Suprapubic skin (tissue), 4 donors: ENCODE measurements around the gene FAAP24. TPM values are rescaled to one million over a fixed set of nuclear protein-coding genes. Genes with fewer than 3 reads are reported as not detected.
"Not testable (repeated sequence)": the region's sequence is repeated elsewhere in the genome, so short reads cannot be mapped to it uniquely, and the experiment has no call there.

ENCODE experiments used
- DNase-seq, 2 donors: peaks; one replicate each; pipeline ENCODE4 v3.0.0-alpha.2; 2019; ENCODE audit warnings: low spot score in 2 of 2
- H3K27ac ChIP-seq: fragments of 200-600 bp; sonication (generic); one replicate; pipeline ENCODE4 v1.5.1; 2019
- H3K27me3 ChIP-seq: fragments of 200-600 bp; sonication (generic); one replicate; pipeline ENCODE4 v1.5.1; 2019
- H3K36me3 ChIP-seq: fragments of 200-600 bp; sonication (generic); one replicate; pipeline ENCODE4 v1.5.1; 2019
- H3K4me1 ChIP-seq: fragments of 200-600 bp; sonication (generic); one replicate; pipeline ENCODE4 v1.5.1; 2019
- H3K4me3 ChIP-seq: fragments of 200-600 bp; sonication (generic); one replicate; pipeline ENCODE4 v1.5.1; 2019; ENCODE audit warnings: mild to moderate bottlenecking
- H3K9me3 ChIP-seq: fragments of 200-600 bp; sonication (generic); one replicate; pipeline ENCODE4 v1.5.1; 2019
- CTCF ChIP-seq, 2 donors: fragments of 200-600 bp in 1 of 2; fragments of 450-650 bp in 1 of 2; sonication (generic) in 1 of 2; IDR thresholded peaks; one replicate each; pipeline ENCODE4 v1.5.1; 2016 to 2019; ENCODE audit warnings: antibody characterized with exemption in 2 of 2, mild to moderate bottlenecking in 1 of 2, moderate library complexity in 1 of 2
- EP300 ChIP-seq: sonication (generic); formaldehyde crosslinking; IDR thresholded peaks from one replicate; pipeline ENCODE4 v1.6.1; 2017; ENCODE audit warnings: antibody characterized with exemption
- POLR2A ChIP-seq, 2 donors: fragments of 450-650 bp; IDR thresholded peaks; one replicate each; pipeline ENCODE4 v1.6.1; 2017; ENCODE audit warnings: antibody characterized with exemption in 2 of 2, mild to moderate bottlenecking in 2 of 2, moderate library complexity in 2 of 2
- POLR2AphosphoS5 ChIP-seq, 3 donors: sonication (generic); formaldehyde crosslinking; IDR thresholded peaks; one replicate each; pipeline ENCODE4 v1.6.1; 2017; ENCODE audit warnings: antibody characterized with exemption in 3 of 3
- WGBS: methylation state at CpG from one replicate; pipeline ENCODE4 v1.1.5; 2018; 5-methylcytosine and 5-hydroxymethylcytosine counted together
- total RNA-seq, 4 donors: library from RNA; depleted of rRNA; stranded (reverse); fragments of >200 nt; gene quantifications; one replicate each; pipeline ENCODE4 v1.1.0, GENCODE V29; 2016

Gene FAAP24
- total RNA-seq, 4 donors from 2014 or later, result 0.98 to 4.1 (median 1.9) TPM

GRCh38 chr19:32971012-32971595, 938 bp upstream of the FAAP24 start:
- no peak overlapping the region for H3K27ac ChIP-seq
- no peaks in the 10 kb centered on the region for H3K27me3 ChIP-seq
- H3K4me3 ChIP-seq, result peak overlapping the region; percentile 67
- H3K9me3 ChIP-seq, result no peaks in the 10 kb centered on the region
- peaks cover 21% of the 10 kb centered on the region for H3K4me1 ChIP-seq
- peaks cover 5% of the 10 kb centered on the region for H3K36me3 ChIP-seq
- DNase-seq, result no peak
- TF ChIP-seq POLR2AphosphoS5 (IDR thresholded peaks at IDR 0.05) (no peak), EP300 (no peak), POLR2A (IDR thresholded peaks at IDR 0.05) (no peak), CTCF (IDR thresholded peaks at IDR 0.05) (no peak)
- 17% methylated on average over 21 of the region's 21 CpGs for WGBS

- H3K4me1 ChIP-seq, result peaks cover 10% of the 10 kb centered on the region
- no peaks in the 10 kb centered on the region for H3K27me3 ChIP-seq
- 44% methylated on average over 14 of the region's 14 CpGs for WGBS
- H3K27ac ChIP-seq, result no peak overlapping the region
- H3K36me3 ChIP-seq, result no peaks in the 10 kb centered on the region
- H3K9me3 ChIP-seq, result no peaks in the 10 kb centered on the region
- TF ChIP-seq POLR2A (IDR thresholded peaks at IDR 0.05), result no peak
- TF ChIP-seq CTCF (IDR thresholded peaks at IDR 0.05), result peak; percentile 33 to 60
- no peak for TF ChIP-seq EP300
- no peak overlapping the region for H3K4me3 ChIP-seq
- peak in 1 of 2 donors; percentile 84 for DNase-seq
Observed at GRCh38 chr19:32976223-32976805, 4.3 kb downstream of the FAAP24 start.

- DNase-seq, result no peak
- Histone ChIP-seq H3K36me3 (no peaks in the 10 kb centered on the region), H3K27ac (no peak overlapping the region), H3K27me3 (no peaks in the 10 kb centered on the region), H3K4me1 (peaks cover 7% of the 10 kb centered on the region), H3K4me3 (no peak overlapping the region), H3K9me3 (no peaks in the 10 kb centered on the region)
- whole genome bisulfite sequencing, result 80% methylated on average over 7 of the region's 7 CpGs
- no peak for TF ChIP-seq POLR2AphosphoS5 (IDR thresholded peaks at IDR 0.05)
- no peak for TF ChIP-seq EP300
- no peak for TF ChIP-seq POLR2A (IDR thresholded peaks at IDR 0.05)
- TF ChIP-seq CTCF (IDR thresholded peaks at IDR 0.05), result no peak
Observed at GRCh38 chr19:32977280-32977679, 5.2 kb downstream of the FAAP24 start.

GRCh38 chr19:32977813-32978212, 5.8 kb downstream of the FAAP24 start:
- not testable (repeated sequence) for H3K27me3 ChIP-seq, H3K9me3 ChIP-seq, H3K27ac ChIP-seq, DNase-seq, H3K4me1 ChIP-seq, H3K36me3 ChIP-seq, H3K4me3 ChIP-seq
- 91% methylated on average over 4 of the region's 4 CpGs for WGBS

- H3K9me3 ChIP-seq, H3K27me3 ChIP-seq, H3K4me3 ChIP-seq, H3K27ac ChIP-seq, H3K4me1 ChIP-seq, H3K36me3 ChIP-seq, DNase-seq: not testable (repeated sequence)
- WGBS, result 83% methylated on average over 7 of the region's 7 CpGs
Observed at GRCh38 chr19:32979807-32980206, 7.8 kb downstream of the FAAP24 start.

- 90% methylated on average over 6 of the region's 6 CpGs for WGBS
- H3K27me3 ChIP-seq, H3K9me3 ChIP-seq, H3K4me1 ChIP-seq, H3K27ac ChIP-seq, DNase-seq, H3K36me3 ChIP-seq, H3K4me3 ChIP-seq: not testable (repeated sequence)
Observed at GRCh38 chr19:32982488-32982887, 10.4 kb downstream of the FAAP24 start.

GRCh38 chr19:32988254-32988653, 16.2 kb downstream of the FAAP24 start:
- H3K4me1 ChIP-seq, H3K27me3 ChIP-seq, DNase-seq, H3K9me3 ChIP-seq, H3K27ac ChIP-seq, H3K4me3 ChIP-seq, H3K36me3 ChIP-seq: not testable (repeated sequence)
- 95% methylated on average over 5 of the region's 5 CpGs for WGBS
